DOHH2 (cell line): ENCODE data around the gene CAB39.

Experiments
- H3F3A ChIP-seq: fragments of 200-600 bp; sonication (generic), shearing (Covaris generic); 2 replicates; pipeline ENCODE4 v1.6.0; 2016; ENCODE audit warnings: antibody characterized with exemption, mild to moderate bottlenecking; ENCODE audit not compliant: control insufficient read depth, insufficient read depth
- H3K27ac ChIP-seq: fragments of 200-600 bp; sonication (generic); 2 replicates; pipeline ENCODE4 v1.5.1; 2014; ENCODE audit warnings: low read depth, mild to moderate bottlenecking, low read length, moderate library complexity
- H3K27me3 ChIP-seq: fragments of 200-600 bp; sonication (generic); 2 replicates; pipeline ENCODE4 v1.6.1; 2014; ENCODE audit warnings: mild to moderate bottlenecking, low read length, mixed read lengths; ENCODE audit not compliant: control insufficient read depth
- H3K36me3 ChIP-seq: fragments of 200-600 bp; sonication (generic); 2 replicates; pipeline ENCODE4 v1.6.1; 2014; ENCODE audit warnings: mild to moderate bottlenecking, low read length, moderate library complexity, mixed read lengths; ENCODE audit not compliant: control insufficient read depth
- H3K4me1 ChIP-seq: fragments of 200-600 bp; sonication (generic); 2 replicates; pipeline ENCODE4 v1.6.1; 2014; ENCODE audit warnings: mild to moderate bottlenecking, low read length, mixed read lengths; ENCODE audit not compliant: control insufficient read depth
- H3K4me2 ChIP-seq: fragments of 200-600 bp; sonication (generic); 2 replicates; pipeline ENCODE4 v1.6.0; 2014; ENCODE audit warnings: mild to moderate bottlenecking, low read length, moderate library complexity
- H3K4me3 ChIP-seq: fragments of 200-600 bp; sonication (generic); 2 replicates; pipeline ENCODE4 v1.5.1; 2014; ENCODE audit warnings: mild to moderate bottlenecking, low read length, mixed read lengths
- H3K79me2 ChIP-seq: fragments of 200-600 bp; sonication (generic); 2 replicates; pipeline ENCODE4 v1.6.1; 2014; ENCODE audit warnings: mild to moderate bottlenecking, low read length, mixed read lengths; ENCODE audit not compliant: control insufficient read depth
- H3K9me2 ChIP-seq: fragments of 200-600 bp; sonication (generic); replicated peaks from 2 replicates; pipeline ENCODE4 v1.6.1; 2014; ENCODE audit warnings: mild to moderate bottlenecking, low read length, mixed read lengths; ENCODE audit not compliant: control insufficient read depth
- H3K9me3 ChIP-seq: fragments of 200-600 bp; sonication (generic); 2 replicates; pipeline ENCODE4 v1.6.1; 2014; ENCODE audit warnings: antibody characterized with exemption, low read length, mixed read lengths; ENCODE audit not compliant: control insufficient read depth, insufficient read depth
- H4K20me1 ChIP-seq: fragments of 200-600 bp; sonication (generic); 2 replicates; pipeline ENCODE4 v1.6.0; 2014; ENCODE audit warnings: low read depth, mild to moderate bottlenecking, antibody characterized with exemption, low read length, moderate library complexity; ENCODE audit not compliant: control insufficient read depth, insufficient read depth
- EZH2phosphoT487 ChIP-seq: fragments of 200-600 bp; sonication (generic); IDR thresholded peaks from 2 replicates; pipeline ENCODE4 v1.6.1; 2017; ENCODE audit warnings: borderline replicate concordance, mild to moderate bottlenecking, antibody characterized with exemption, low read length, moderate library complexity, mixed read lengths
- TF ChIP-seq, protein P1 (sequence below): fragments of 200-600 bp; sonication (generic); IDR thresholded peaks from one replicate; pipeline ENCODE4 v1.5.1; 2014; ENCODE audit warnings: antibody characterized with exemption, mild to moderate bottlenecking, low read depth, low read length; ENCODE audit not compliant: poor library complexity, severe bottlenecking

CAB39 gene

DNA sequence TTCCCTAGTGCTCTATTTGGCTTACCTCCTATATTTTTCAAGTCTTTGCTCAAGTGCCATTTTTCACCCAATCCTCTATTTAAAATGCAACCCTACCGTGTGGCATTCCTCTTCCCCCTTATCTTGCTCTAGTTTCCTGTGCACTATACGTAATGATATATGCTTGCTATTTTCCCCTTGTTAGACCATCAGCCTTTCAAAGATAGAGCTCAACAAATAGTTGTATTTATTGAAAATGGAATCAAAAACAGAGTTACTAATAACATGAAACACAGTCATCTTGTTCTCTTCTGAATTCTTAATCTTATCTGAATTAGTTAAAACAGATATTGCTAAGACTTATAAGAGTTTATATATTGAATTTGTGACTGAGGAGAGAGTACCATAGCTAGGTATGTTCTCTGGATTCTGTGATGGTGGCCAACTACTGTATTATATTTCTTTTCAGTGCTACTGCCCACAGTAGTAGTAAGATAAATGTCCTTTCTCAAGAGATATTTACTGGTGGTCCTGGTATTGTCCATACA is 55.3 kb downstream of the CAB39 start:
- H3K79me2 ChIP-seq: no peaks in the 10 kb centered on the region

DNA sequence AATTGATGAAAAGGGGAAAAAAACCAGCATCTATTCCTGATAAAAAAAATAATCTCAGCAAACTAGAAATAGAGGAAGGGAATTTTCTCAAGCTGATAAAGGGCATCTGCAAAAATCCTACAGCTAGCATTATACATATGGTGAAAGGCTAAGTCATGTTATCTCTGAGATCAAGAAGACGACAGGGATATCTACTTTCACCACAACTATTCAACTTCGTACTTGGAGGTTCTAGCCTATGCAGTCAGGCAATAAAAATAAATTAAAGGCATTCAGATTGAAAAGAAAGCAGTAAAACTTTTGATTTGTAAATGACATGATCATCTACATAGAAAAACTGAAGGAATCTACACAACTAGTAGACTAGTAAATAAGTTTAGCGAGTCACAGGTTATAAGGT is 58.2 kb downstream of the CAB39 start:
- Histone ChIP-seq H3K27ac (no peak overlapping the region), H4K20me1 (no peaks in the 10 kb centered on the region), H3K36me3 (peaks cover 18% of the 10 kb centered on the region), H3K27me3 (no peaks in the 10 kb centered on the region), H3K9me2 (no peaks in the 10 kb centered on the region), H3F3A (peaks cover 3% of the 10 kb centered on the region; the same call in 1 of the 2 replicates), H3K9me3 (no peaks in the 10 kb centered on the region), H3K4me3 (no peak overlapping the region), H3K79me2 (peaks cover 3% of the 10 kb centered on the region; the same call in 1 of the 2 replicates), H3K4me1 (no peaks in the 10 kb centered on the region), H3K4me2 (no peak overlapping the region)
- TF ChIP-seq EZH2phosphoT487: no peak
- TF ChIP-seq, protein P1, sequence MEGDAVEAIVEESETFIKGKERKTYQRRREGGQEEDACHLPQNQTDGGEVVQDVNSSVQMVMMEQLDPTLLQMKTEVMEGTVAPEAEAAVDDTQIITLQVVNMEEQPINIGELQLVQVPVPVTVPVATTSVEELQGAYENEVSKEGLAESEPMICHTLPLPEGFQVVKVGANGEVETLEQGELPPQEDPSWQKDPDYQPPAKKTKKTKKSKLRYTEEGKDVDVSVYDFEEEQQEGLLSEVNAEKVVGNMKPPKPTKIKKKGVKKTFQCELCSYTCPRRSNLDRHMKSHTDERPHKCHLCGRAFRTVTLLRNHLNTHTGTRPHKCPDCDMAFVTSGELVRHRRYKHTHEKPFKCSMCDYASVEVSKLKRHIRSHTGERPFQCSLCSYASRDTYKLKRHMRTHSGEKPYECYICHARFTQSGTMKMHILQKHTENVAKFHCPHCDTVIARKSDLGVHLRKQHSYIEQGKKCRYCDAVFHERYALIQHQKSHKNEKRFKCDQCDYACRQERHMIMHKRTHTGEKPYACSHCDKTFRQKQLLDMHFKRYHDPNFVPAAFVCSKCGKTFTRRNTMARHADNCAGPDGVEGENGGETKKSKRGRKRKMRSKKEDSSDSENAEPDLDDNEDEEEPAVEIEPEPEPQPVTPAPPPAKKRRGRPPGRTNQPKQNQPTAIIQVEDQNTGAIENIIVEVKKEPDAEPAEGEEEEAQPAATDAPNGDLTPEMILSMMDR: no peak

More for the DNA sequence above, 55.3 kb downstream of the CAB39 start:
- Histone ChIP-seq H3K27me3 (no peaks in the 10 kb centered on the region), H3K9me3 (no peaks in the 10 kb centered on the region), H3K36me3 (peaks cover 30% of the 10 kb centered on the region), H4K20me1 (no peaks in the 10 kb centered on the region), H3K9me2 (no peaks in the 10 kb centered on the region), H3F3A (peaks cover 3% of the 10 kb centered on the region; the same call in 1 of the 2 replicates), H3K4me3 (no peak overlapping the region), H3K4me1 (peaks cover 6% of the 10 kb centered on the region), H3K4me2 (no peak overlapping the region), H3K27ac (no peak overlapping the region)
- TF ChIP-seq, protein P1: no peak
- no peak for TF ChIP-seq EZH2phosphoT487

- Histone ChIP-seq H3K9me3 (no peaks in the 10 kb centered on the region), H3K36me3 (peaks cover 12% of the 10 kb centered on the region), H3K27ac (no peak overlapping the region), H4K20me1 (no peaks in the 10 kb centered on the region), H3K4me2 (no peak overlapping the region), H3K4me3 (no peak overlapping the region), H3K27me3 (no peaks in the 10 kb centered on the region), H3K9me2 (no peaks in the 10 kb centered on the region), H3K4me1 (no peaks in the 10 kb centered on the region), H3F3A (peaks cover 3% of the 10 kb centered on the region; the same call in 1 of the 2 replicates), H3K79me2 (peaks cover 6% of the 10 kb centered on the region; the same call in 1 of the 2 replicates)
- TF ChIP-seq, protein P1: no peak
- TF ChIP-seq EZH2phosphoT487: no peak
Measured at GRCh38 chr2:230772156-230772555, 59.5 kb downstream of the CAB39 start.
